HepG2 (cell line): ENCODE results near the gene HSPA1A. TPM values are rescaled to one million over a fixed set of nuclear protein-coding genes. Genes with fewer than 3 reads are reported as not detected.

Source experiments
- ARNTL ChIP-seq: sonication (generic); formaldehyde crosslinking; IDR thresholded peaks from 2 replicates; pipeline ENCODE4 v1.4.0; 2020; ENCODE audit warnings: mild to moderate bottlenecking, missing genetic modification reagents
- FOSL2 ChIP-seq: sonication (generic); formaldehyde crosslinking; IDR thresholded peaks from 2 replicates; pipeline ENCODE4 v1.4.0; 2020; ENCODE audit warnings: missing genetic modification reagents
- FOXO1 ChIP-seq: sonication (generic); formaldehyde crosslinking; IDR thresholded peaks from 2 replicates; pipeline ENCODE4 v1.4.0; 2020; ENCODE audit warnings: missing genetic modification reagents
- HNF4G ChIP-seq, 2 experiments: sonication (generic) in 1 of 2; formaldehyde crosslinking in 1 of 2; IDR thresholded peaks; 2 replicates each; pipeline versions ENCODE4 v1.4.0 to v1.6.1; 2011 to 2020; ENCODE audit warnings: borderline replicate concordance in 2 of 2, low read depth in 2 of 2, mild to moderate bottlenecking in 2 of 2, low read length in 1 of 2, missing genetic modification reagents in 1 of 2, moderate library complexity in 1 of 2
- KAT8 ChIP-seq: IDR thresholded peaks from 2 replicates; pipeline ENCODE4 v1.6.1; 2016; ENCODE audit warnings: missing genetic modification reagents, missing compliant biosample characterization
- PRMT3 ChIP-seq: sonication (generic); formaldehyde crosslinking; IDR thresholded peaks from 2 replicates; pipeline ENCODE4 v1.8.1; 2022; ENCODE audit warnings: low read depth, mild to moderate bottlenecking, moderate library complexity, missing genetic modification reagents, borderline replicate concordance
- PTBP1 ChIP-seq: fragments of 200-400 bp; formaldehyde crosslinking; IDR thresholded peaks from 2 replicates; pipeline ENCODE4 v1.6.1; 2018; ENCODE audit warnings: low read length, low read depth; ENCODE audit not compliant: poor library complexity, severe bottlenecking
- SP1 ChIP-seq, 2 experiments: fragments of 450-650 bp in 1 of 2; sonication (generic) in 1 of 2; formaldehyde crosslinking in 1 of 2; IDR thresholded peaks; 2 replicates each; pipeline versions ENCODE4 v1.4.0 to v1.6.1; 2016 to 2020; ENCODE audit warnings: missing genetic modification reagents in 1 of 2
- TBP ChIP-seq: sonication (generic); formaldehyde crosslinking; IDR thresholded peaks from 2 replicates; pipeline ENCODE4 v1.5.0; 2020; ENCODE audit warnings: missing genetic modification reagents
- ZFP91 ChIP-seq: sonication (generic); formaldehyde crosslinking; IDR thresholded peaks from 2 replicates; pipeline ENCODE4 v1.9.0; 2022; ENCODE audit warnings: missing genetic modification reagents, mild to moderate bottlenecking, borderline replicate concordance
- ZNF281 ChIP-seq: sonication (generic); formaldehyde crosslinking; IDR thresholded peaks from 2 replicates; pipeline ENCODE4 v1.4.0; 2020; ENCODE audit warnings: missing genetic modification reagents, borderline replicate concordance
- ZNF33B ChIP-seq: sonication (generic); formaldehyde crosslinking; IDR thresholded peaks from 2 replicates; pipeline ENCODE4 v1.5.1; 2020; ENCODE audit warnings: mild to moderate bottlenecking, missing genetic modification reagents
- ZNF501 ChIP-seq: sonication (generic); formaldehyde crosslinking; IDR thresholded peaks from 2 replicates; pipeline ENCODE4 v1.5.1; 2020; ENCODE audit warnings: mild to moderate bottlenecking, moderate library complexity, missing genetic modification reagents
- ZNF775 ChIP-seq: sonication (generic); formaldehyde crosslinking; IDR thresholded peaks from 2 replicates; pipeline ENCODE4 v1.4.0; 2020; ENCODE audit warnings: missing genetic modification reagents, mild to moderate bottlenecking, moderate library complexity, borderline replicate concordance
- polyA plus RNA-seq, 8 experiments: library from polyadenylated mRNA; depleted of rRNA in 3 of 8; stranded (reverse) in 7 of 8; unstranded in 1 of 8; fragments of >200 nt; fragmentation: Illumina TruSeq in 4 of 8; extraction: Trizol in 4 of 8; gene quantifications; 2 replicates each; pipeline versions ENCODE4 v1.2.1 to v1.2.3, GENCODE V29; 2011 to 2016; ENCODE audit warnings: low read depth in 4 of 8, missing spikeins in 1 of 8, mixed read lengths in 1 of 8; ENCODE audit not compliant: insufficient read depth in 1 of 8
- total RNA-seq, 5 experiments: library from RNA; depleted of rRNA; stranded (reverse); fragments of >200 nt; fragmentation: Illumina TruSeq; extraction: Trizol; gene quantifications; 2 replicates each; pipeline ENCODE4 v1.2.3, GENCODE V29; 2016; ENCODE audit warnings: low read depth in 1 of 5
- TF ChIP-seq, protein P1 (sequence below): sonication (generic); formaldehyde crosslinking; IDR thresholded peaks from 2 replicates; pipeline ENCODE4 v1.4.0; 2020; ENCODE audit warnings: mild to moderate bottlenecking, missing genetic modification reagents
- TF ChIP-seq, protein P2 (sequence below): sonication (generic); formaldehyde crosslinking; IDR thresholded peaks from 2 replicates; pipeline ENCODE4 v1.5.0; 2020; ENCODE audit warnings: mild to moderate bottlenecking, missing genetic modification reagents, borderline replicate concordance

Gene HSPA1A
- total and polyA plus RNA-seq, 2 of the 13 experiments (the other 11 are each of a cell fraction or from before 2014, with no cell fraction given): 44.5 to 85.0 TPM

DNA sequence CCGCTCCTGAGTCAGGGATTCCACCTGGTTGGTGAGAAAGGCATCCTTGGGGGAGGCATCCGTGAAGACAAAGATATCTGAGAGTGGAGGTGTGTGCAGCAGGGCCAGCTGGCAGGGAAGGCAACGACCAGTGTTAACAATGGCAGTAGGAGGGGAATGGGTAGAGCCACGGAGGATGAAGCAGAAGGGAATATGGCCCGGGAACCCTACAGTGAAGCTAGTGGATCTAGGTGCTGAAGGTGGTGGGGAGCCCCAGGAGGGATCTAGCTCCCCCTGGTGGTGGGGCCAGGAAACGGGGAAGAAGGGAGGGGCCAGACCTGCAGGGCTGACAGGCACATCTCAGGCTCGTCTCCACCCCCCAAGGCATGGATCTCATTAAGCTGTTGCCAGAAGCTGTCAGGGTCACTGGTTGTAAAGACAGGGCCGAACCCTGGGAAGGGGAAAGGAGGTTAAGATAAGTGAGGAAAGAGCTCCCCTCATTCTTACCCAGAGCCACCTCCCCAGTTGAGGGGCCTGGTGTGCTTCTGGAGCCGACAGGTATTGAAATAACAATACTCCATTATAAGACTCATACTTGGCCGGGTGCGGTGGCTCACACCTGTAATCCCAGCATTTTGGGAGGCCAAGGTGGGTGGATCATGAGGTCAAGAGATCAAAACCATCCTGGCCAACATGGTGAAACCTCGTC lies 45.5 kb upstream of the HSPA1A start (continued):
- no peak for TF ChIP-seq HNF4G (IDR thresholded peaks at IDR 0.05; ENCODE audit: borderline replicate concordance, low read depth, low read length)
- 0 out of 2 replicates have a peak, but pooled peaks have one; percentile 38 for TF ChIP-seq HNF4G (CRISPR knock-in tag; IDR thresholded peaks at IDR 0.05; ENCODE audit: borderline replicate concordance, low read depth)
- peak; percentile 77 for TF ChIP-seq ZFP91 (CRISPR knock-in tag)
- TF ChIP-seq, protein P1, sequence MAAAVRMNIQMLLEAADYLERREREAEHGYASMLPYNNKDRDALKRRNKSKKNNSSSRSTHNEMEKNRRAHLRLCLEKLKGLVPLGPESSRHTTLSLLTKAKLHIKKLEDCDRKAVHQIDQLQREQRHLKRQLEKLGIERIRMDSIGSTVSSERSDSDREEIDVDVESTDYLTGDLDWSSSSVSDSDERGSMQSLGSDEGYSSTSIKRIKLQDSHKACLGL (CRISPR knock-in tag): 0 out of 2 replicates have a peak, but pooled peaks have one; percentile 56
- no peak for TF ChIP-seq PRMT3 (CRISPR knock-in tag)
- TF ChIP-seq SP1 (IDR thresholded peaks at IDR 0.05): no peak
- TF ChIP-seq SP1 (CRISPR knock-in tag; IDR thresholded peaks at IDR 0.05): peak; percentile 71
- TF ChIP-seq ZNF775 (CRISPR knock-in tag): no peak
- TF ChIP-seq ZNF281 (CRISPR knock-in tag): peak; percentile 50; the same call in 1 of the 2 replicates
- TF ChIP-seq, protein P2, sequence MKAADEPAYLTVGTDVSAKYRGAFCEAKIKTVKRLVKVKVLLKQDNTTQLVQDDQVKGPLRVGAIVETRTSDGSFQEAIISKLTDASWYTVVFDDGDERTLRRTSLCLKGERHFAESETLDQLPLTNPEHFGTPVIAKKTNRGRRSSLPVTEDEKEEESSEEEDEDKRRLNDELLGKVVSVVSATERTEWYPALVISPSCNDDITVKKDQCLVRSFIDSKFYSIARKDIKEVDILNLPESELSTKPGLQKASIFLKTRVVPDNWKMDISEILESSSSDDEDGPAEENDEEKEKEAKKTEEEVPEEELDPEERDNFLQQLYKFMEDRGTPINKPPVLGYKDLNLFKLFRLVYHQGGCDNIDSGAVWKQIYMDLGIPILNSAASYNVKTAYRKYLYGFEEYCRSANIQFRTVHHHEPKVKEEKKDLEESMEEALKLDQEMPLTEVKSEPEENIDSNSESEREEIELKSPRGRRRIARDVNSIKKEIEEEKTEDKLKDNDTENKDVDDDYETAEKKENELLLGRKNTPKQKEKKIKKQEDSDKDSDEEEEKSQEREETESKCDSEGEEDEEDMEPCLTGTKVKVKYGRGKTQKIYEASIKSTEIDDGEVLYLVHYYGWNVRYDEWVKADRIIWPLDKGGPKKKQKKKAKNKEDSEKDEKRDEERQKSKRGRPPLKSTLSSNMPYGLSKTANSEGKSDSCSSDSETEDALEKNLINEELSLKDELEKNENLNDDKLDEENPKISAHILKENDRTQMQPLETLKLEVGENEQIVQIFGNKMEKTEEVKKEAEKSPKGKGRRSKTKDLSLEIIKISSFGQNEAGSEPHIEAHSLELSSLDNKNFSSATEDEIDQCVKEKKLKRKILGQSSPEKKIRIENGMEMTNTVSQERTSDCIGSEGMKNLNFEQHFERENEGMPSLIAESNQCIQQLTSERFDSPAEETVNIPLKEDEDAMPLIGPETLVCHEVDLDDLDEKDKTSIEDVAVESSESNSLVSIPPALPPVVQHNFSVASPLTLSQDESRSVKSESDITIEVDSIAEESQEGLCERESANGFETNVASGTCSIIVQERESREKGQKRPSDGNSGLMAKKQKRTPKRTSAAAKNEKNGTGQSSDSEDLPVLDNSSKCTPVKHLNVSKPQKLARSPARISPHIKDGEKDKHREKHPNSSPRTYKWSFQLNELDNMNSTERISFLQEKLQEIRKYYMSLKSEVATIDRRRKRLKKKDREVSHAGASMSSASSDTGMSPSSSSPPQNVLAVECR (CRISPR knock-in tag): peak; percentile 55; the same call in 1 of the 2 replicates
- no peak for TF ChIP-seq PTBP1
- peak; percentile 64; the same call in 1 of the 2 replicates for TF ChIP-seq KAT8
- 0 out of 2 replicates have a peak, but pooled peaks have one; percentile 56 for TF ChIP-seq ZNF501
- TF ChIP-seq FOSL2 (CRISPR knock-in tag): peak; percentile 65
- TF ChIP-seq ZNF33B: no peak
- 0 out of 2 replicates have a peak, but pooled peaks have one; percentile 38 for TF ChIP-seq FOXO1 (CRISPR knock-in tag)
- no peak for TF ChIP-seq ARNTL (CRISPR knock-in tag)
- no peak for TF ChIP-seq TBP (CRISPR knock-in tag)
